HFFc6 (cell line): ENCODE data around the gene SPOCD1. TPM values are rescaled to one million over a fixed set of nuclear protein-coding genes. Genes with fewer than 3 reads are reported as not detected.

Source experiments
- DNase-seq: peaks from one replicate; pipeline ENCODE4 v3.0.0-alpha.2; 2018
- H3K27ac Mint-ChIP-seq: 2 replicates; pipeline ENCODE4 v1.8.0; 2020; ENCODE audit warnings: mild to moderate bottlenecking, mixed read lengths
- H3K27me3 Mint-ChIP-seq: 2 replicates; pipeline ENCODE4 v1.8.0; 2021; ENCODE audit warnings: mild to moderate bottlenecking, moderate library complexity, mixed read lengths; ENCODE audit not compliant: insufficient read depth
- H3K36me3 Mint-ChIP-seq: 2 replicates; pipeline ENCODE4 v1.8.0; 2021; ENCODE audit warnings: low read depth, mixed read lengths
- H3K4me1 Mint-ChIP-seq: 2 replicates; pipeline ENCODE4 v1.8.0; 2020; ENCODE audit warnings: low read depth, mixed read lengths
- H3K4me3 Mint-ChIP-seq: 2 replicates; pipeline ENCODE4 v1.8.0; 2020; ENCODE audit warnings: mild to moderate bottlenecking, moderate library complexity, mixed read lengths
- H3K9me3 Mint-ChIP-seq: 2 replicates; pipeline ENCODE4 v1.8.0; 2020; ENCODE audit warnings: mild to moderate bottlenecking, mixed read lengths
- total RNA-seq, 6 experiments: library from RNA; stranded (reverse); fragmentation: NEBNext Ultra II Directional; extraction: Animal tissue kit (Norgen Biotek cat#: 25700); gene quantifications; 2 replicates in 1 of 6; 3 replicates in 5 of 6; pipeline ENCODE4 v1.2.3, GENCODE V29; 2021
- TF ChIP-seq, protein P1 (sequence below): fragments of 200-600 bp; sonication (generic); IDR thresholded peaks from 2 replicates; pipeline ENCODE4 v1.5.0; 2021; ENCODE audit warnings: antibody characterized with exemption, mild to moderate bottlenecking

The SPOCD1 gene
- total RNA-seq, 6 experiments from 2014 or later = 33.7 to 40.4 (median 35.8) TPM

DNA sequence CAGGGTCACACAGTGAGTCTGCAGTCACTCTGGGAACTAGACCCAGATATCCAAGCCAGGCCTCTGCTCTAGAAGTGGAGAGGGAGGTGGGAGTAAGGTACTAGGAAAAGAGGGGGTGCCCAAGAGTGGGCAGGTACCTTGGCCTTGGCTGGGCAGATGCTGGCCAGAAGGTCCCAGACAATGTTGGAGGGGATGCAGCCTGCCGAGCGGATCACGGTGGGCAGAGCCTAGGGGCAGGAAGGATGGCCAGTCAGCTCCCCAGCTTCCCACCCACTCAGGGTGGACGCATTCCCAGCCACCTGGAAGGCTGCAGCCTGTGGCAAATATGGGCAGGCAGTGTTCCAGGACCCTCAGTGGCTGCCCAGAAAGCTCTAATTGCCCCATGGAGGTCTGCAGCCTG, 23.3 kb downstream of the SPOCD1 start:
- H3K27me3 Mint-ChIP-seq = no peaks in the 10 kb centered on the region; the same call in none of the 2 replicates
- peaks cover 55% of the 10 kb centered on the region for H3K4me1 Mint-ChIP-seq
- TF ChIP-seq, protein P1, sequence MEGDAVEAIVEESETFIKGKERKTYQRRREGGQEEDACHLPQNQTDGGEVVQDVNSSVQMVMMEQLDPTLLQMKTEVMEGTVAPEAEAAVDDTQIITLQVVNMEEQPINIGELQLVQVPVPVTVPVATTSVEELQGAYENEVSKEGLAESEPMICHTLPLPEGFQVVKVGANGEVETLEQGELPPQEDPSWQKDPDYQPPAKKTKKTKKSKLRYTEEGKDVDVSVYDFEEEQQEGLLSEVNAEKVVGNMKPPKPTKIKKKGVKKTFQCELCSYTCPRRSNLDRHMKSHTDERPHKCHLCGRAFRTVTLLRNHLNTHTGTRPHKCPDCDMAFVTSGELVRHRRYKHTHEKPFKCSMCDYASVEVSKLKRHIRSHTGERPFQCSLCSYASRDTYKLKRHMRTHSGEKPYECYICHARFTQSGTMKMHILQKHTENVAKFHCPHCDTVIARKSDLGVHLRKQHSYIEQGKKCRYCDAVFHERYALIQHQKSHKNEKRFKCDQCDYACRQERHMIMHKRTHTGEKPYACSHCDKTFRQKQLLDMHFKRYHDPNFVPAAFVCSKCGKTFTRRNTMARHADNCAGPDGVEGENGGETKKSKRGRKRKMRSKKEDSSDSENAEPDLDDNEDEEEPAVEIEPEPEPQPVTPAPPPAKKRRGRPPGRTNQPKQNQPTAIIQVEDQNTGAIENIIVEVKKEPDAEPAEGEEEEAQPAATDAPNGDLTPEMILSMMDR = no peak
- no peak for DNase-seq
- H3K27ac Mint-ChIP-seq = no peak overlapping the region
- no peak overlapping the region for H3K4me3 Mint-ChIP-seq
- peaks cover 18% of the 10 kb centered on the region for H3K36me3 Mint-ChIP-seq
- no peaks in the 10 kb centered on the region for H3K9me3 Mint-ChIP-seq

DNA sequence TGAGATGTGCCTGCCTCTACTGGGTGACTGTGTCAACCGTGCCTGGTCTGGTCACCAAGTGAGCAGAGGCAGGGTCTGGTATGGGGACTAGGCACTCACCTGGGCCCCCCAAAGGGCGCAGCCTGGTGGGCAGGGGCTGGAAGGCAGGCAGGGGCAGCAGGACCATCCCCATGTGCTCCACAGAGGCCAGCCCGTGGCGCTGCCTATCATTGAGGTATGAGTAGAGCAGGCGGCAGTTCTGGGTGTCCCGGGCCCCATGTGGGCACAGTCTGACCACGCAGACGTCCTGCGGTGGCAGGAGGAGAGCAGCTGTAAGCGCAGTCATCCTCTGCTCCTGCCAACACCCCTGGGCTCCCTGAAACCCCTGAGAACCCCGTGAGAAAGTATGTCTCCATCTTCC, 23.7 kb downstream of the SPOCD1 start:
- TF ChIP-seq, protein P1 = no peak
- no peaks in the 10 kb centered on the region for H3K9me3 Mint-ChIP-seq
- H3K4me3 Mint-ChIP-seq = no peak overlapping the region
- no peaks in the 10 kb centered on the region; the same call in none of the 2 replicates for H3K27me3 Mint-ChIP-seq
- H3K4me1 Mint-ChIP-seq = peaks cover 53% of the 10 kb centered on the region
- H3K36me3 Mint-ChIP-seq = peaks cover 14% of the 10 kb centered on the region
- no peak overlapping the region for H3K27ac Mint-ChIP-seq
- no peak for DNase-seq

DNA sequence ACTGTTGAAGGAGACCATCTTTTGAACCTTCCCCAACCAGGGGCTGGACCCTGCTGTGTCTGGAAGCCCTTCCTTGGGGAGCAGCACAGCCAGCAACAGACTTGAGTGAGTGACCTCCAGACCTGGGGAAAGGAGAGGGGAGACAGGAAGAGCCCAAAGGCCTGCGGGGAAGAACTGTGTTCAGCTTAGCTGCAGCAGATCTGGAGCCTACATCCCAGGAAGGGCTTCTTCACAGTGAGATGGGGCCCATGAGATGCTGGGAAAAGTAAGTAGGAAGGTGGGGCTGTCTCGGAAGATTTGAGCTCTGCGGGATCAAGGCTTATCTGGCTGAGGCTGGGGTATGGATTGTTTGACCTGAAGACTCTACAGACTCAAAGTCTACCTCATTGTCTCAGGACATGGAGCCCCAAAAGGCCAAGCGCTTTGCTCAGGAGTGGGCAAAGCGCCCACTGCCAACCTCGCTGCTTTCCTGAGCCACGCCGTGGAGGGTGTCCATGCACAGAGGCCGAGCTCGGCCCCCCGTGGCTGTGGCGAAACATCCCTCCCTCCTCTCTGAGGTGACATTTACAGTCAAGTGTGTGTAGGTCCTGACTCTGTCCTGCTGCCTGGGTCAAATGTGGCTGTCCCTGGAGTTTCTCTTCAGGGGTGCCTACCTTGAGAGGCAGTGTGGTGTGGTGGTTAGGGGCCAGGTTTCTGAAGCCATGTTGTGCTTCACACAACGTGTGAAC, 24.5 kb downstream of the SPOCD1 start:
- Mint-ChIP-seq H3K4me3 (no peak overlapping the region), H3K4me1 (peaks cover 45% of the 10 kb centered on the region), H3K27ac (no peak overlapping the region), H3K9me3 (no peaks in the 10 kb centered on the region), H3K36me3 (peaks cover 7% of the 10 kb centered on the region; the same call in 1 of the 2 replicates), H3K27me3 (no peaks in the 10 kb centered on the region; the same call in 1 of the 2 replicates)
- TF ChIP-seq, protein P1 = no peak
- no peak for DNase-seq

DNA sequence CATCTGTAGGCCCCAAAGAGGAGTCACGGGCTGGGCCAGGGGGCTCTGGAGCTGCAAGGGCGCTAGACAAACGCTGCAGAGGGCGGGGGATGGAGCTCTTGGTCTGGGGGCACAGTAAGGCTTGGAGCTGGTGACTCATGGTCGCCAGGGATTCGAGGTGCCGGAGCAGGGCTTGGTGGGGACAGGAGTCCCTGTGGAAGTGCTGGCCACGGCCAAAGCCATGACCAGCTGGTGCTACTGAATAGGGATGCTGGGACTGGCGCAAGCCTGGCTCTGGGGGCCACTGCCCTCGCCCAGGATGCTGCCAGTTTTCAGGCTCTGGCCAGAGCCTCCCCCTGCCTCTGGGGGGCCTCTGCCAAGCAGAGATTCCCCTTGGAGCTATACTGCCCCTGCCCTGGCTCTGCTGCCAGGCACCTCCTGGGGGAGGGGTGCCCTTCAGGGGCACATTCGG, 25.2 kb downstream of the SPOCD1 start:
- Mint-ChIP-seq H3K27ac (no peak overlapping the region), H3K27me3 (no peaks in the 10 kb centered on the region; the same call in 1 of the 2 replicates), H3K4me3 (no peak overlapping the region), H3K9me3 (no peaks in the 10 kb centered on the region), H3K4me1 (peaks cover 39% of the 10 kb centered on the region), H3K36me3 (peaks cover under 1% of the 10 kb centered on the region; the same call in 1 of the 2 replicates)
- DNase-seq = no peak
- TF ChIP-seq, protein P1 = no peak

DNA sequence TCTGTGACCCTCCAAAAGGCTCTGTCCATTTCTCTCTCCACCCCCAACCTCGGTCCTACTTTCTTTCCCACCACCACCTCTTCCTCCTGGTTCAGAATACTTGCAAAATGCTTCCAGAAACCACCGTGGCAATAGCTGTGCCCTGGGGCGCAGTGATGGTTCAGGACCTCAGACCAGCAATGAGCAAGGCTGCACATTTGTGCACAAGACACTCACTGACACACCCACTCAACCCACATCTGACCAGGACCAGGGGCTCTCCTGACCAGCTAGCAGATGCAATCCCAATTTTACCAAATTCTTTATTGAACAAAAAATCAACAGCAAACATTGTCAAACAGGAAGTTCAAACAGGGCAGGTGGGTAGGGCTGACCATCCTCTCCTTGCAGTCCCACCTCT, 25.7 kb downstream of the SPOCD1 start:
- H3K27me3 Mint-ChIP-seq = no peaks in the 10 kb centered on the region; the same call in 1 of the 2 replicates
- H3K36me3 Mint-ChIP-seq = no peaks in the 10 kb centered on the region
- peaks cover 36% of the 10 kb centered on the region for H3K4me1 Mint-ChIP-seq
- H3K4me3 Mint-ChIP-seq = peak overlapping the region; percentile 16; the same call in 1 of the 2 replicates
- DNase-seq = no peak
- H3K27ac Mint-ChIP-seq = peak overlapping the region; percentile 97
- TF ChIP-seq, protein P1 = no peak
- no peaks in the 10 kb centered on the region for H3K9me3 Mint-ChIP-seq
